HG02678 (cell line): Measurements from ENCODE around the gene WTAP.

Source experiments
- ATAC-seq: cut with Tn5 transposase; IDR thresholded peaks from one replicate; pipeline ENCODE4 v1.9.1; 2021; ENCODE audit warnings: mild to moderate bottlenecking, moderate library complexity; ENCODE audit not compliant: unreplicated experiment

The WTAP gene

DNA sequence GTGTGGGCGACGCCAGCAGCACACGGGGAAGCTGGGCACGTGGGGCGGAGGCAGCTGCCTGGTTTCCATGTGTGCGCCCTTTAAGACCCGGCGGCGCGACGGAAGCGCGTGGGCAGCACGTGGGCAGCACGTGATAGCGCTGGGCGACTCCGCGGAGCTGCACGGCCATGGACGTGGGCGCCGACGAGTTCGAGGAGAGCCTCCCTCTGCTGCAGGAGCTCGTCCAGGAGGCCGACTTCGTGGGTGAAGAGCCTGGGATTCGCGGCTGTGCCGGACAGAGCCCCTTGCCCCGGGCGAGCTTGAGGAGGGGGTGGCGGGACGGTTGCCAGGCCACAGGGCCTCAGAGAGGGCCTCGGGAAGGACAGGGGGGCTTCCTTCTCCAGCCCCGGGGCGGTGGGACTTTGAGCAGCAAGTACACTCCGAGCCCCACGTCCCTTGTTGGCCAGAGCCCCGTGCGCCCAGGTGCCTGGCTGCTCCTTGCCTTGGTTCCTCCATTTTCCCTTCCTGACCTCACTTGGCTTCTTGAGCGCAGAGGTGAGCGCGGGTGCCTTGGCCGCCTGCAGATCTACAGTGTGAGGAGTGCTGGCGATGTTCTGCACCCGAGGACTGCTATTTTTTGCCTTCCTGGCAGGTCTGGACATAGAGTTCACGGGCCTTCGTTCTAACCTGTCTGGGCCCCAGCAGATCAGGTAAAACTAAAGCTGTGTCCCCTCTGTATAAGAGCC lies 73.0 kb downstream of the WTAP start, which contains the start of gene PNLDC1:
TSS of gene PNLDC1 (plus strand) at position 136 of the 725 bp plus-strand sequence. CDS start at position 168, 32 bp downstream.
- ATAC-seq = no peak

DNA sequence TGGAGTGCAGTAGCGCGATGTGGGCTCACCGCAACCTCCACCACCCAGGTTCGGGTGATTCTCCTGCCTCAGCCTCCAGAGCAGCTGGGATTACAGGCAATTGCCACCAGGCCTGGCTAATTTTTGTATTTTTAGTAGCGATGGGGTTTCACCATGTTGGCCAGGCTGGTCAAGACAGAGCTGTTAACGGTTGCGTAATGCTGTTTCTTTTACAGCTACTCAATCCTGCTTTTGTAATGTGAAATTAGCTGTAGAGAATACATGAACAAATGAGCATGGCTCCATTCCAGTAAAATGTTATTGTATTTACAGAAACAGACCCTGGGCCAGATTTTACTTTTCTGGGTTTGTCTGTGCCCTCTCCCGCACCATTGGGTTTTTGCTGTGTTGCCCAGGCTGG lies 74.6 kb downstream of the WTAP start:
- no peak for ATAC-seq

DNA sequence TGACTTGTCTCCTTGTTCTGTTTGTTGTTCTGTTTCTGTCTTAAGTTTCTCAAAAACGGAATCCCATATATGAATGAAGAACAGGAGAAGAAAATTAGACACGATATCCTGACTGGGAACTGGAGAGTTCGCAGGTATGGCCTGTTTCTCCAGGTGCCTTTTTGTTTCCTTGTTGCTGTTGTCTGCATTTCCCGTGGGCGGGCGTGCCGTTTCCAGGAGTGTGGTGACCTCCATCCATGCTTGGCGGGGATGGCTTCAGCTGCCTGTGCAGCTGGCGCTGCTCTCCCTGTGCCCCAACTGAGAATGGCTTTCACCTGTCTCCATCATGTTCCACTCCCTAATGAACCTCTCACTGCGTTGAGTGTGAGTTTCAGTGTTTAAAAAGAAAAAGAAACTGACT lies 77.2 kb downstream of the WTAP start:
- ATAC-seq = no peak

DNA sequence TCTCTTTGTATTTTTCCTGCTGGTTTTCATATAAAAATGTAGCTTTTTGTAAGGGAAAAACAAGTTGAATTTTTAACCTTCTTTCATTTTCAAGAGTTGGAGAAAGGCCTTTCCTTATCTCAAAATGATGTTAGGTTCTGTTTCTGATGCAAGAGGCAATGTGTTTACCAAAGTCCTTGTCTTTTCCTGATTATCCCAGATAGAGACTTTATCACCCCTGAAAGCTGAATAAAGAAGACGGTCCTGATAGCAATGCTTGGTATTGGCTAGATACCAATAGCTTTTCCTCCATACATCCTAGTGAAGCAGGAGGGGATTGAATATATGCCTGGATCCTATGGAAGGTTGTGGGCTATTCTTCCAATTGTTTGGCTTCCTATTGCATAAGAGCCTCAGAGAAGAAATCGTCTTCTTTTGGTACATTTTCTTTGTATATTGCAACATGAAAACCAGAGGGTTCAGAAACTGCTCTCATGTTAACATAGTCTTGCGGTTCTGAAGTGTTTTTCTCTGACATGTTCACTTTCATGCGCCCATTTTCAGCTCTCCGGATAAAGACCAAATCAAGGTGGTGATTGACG lies 78.2 kb downstream of the WTAP start:
- ATAC-seq = no peak
